Measurements from ENCODE around the gene MYL11. TPM values are rescaled to one million over a fixed set of nuclear protein-coding genes. Genes with fewer than 3 reads are reported as not detected.

Gene MYL11
- total and polyA plus RNA-seq, 4 donors, result 0.44 to 3.9 TPM; not detected in 2

GRCh38 chr16:30355144-30355953 lies 19.3 kb upstream of the MYL11 start, which contains the start of gene CD2BP2:
Gene CD2BP2, minus strand, starts transcription at chr16:30355308. Its CDS starts 627 bp downstream, at chr16:30354681.
- H3K4me3 ChIP-seq, result peak within 1 kb of the TSS; percentile 79
- ATAC-seq (ENCODE audit: insufficient read depth, low FRiP score) (peak; percentile 90), DNase-seq (peak; percentile 98 to 100 (median 100))
- TF ChIP-seq CTCF (IDR thresholded peaks at IDR 0.05; ENCODE audit: control extremely low read depth, extremely low read depth), result no peak
- peak within 1 kb of the TSS; percentile 83 to 90 for H3K9ac ChIP-seq (ENCODE audit: insufficient read depth in 1 of 2, low read length in 2 of 2)
- peaks cover 5 to 30% (median 8%) of the 10 kb centered on the region in 5 donors for H3K4me1 ChIP-seq (ENCODE audit: control insufficient read depth in 5 of 5, insufficient read depth in 5 of 5, low read length in 5 of 5)
- WGBS, 2 donors, result 0% methylated on average over 45 of the region's 45 CpGs
- H3K36me3 ChIP-seq (ENCODE audit: control insufficient read depth in 4 of 4, insufficient read depth in 4 of 4, low read length in 4 of 4), result peaks cover 0 to 55% (median 18%) of the 10 kb centered on the region in 4 donors
- H3K27me3 ChIP-seq (ENCODE audit: control insufficient read depth in 3 of 3, insufficient read depth in 3 of 3, low read length in 2 of 3), result no peaks in the 10 kb centered on the region
- peak within 1 kb of the TSS; percentile 94 to 97 for H3K27ac ChIP-seq (ENCODE audit: low read depth in 1 of 2, low read length in 1 of 2)
- H3K9me3 ChIP-seq (ENCODE audit: control insufficient read depth in 4 of 4, insufficient read depth in 3 of 4, low read length in 3 of 4), result no peaks in the 10 kb centered on the region

- Histone ChIP-seq H3K4me3 (peak overlapping the region; percentile 68), H3K4me1 (ENCODE audit: control insufficient read depth in 5 of 5, insufficient read depth in 5 of 5, low read length in 5 of 5) (peaks cover 5 to 30% (median 8%) of the 10 kb centered on the region in 5 donors), H3K9ac (ENCODE audit: insufficient read depth in 1 of 2, low read length in 2 of 2) (peak overlapping the region; percentile 83 to 90), H3K36me3 (ENCODE audit: control insufficient read depth in 4 of 4, insufficient read depth in 4 of 4, low read length in 4 of 4) (peaks cover 0 to 51% (median 18%) of the 10 kb centered on the region in 4 donors), H3K27ac (ENCODE audit: low read depth in 1 of 2, low read length in 1 of 2) (peak overlapping the region; percentile 84 to 97), H3K27me3 (ENCODE audit: control insufficient read depth in 3 of 3, insufficient read depth in 3 of 3, low read length in 2 of 3) (no peaks in the 10 kb centered on the region), H3K9me3 (ENCODE audit: control insufficient read depth in 4 of 4, insufficient read depth in 3 of 4, low read length in 3 of 4) (no peaks in the 10 kb centered on the region)
- no peak for TF ChIP-seq CTCF (IDR thresholded peaks at IDR 0.05; ENCODE audit: control extremely low read depth, extremely low read depth)
- DNase-seq, result no peak
- WGBS, 2 donors, result 46 to 52% methylated on average over 7 of the region's 7 CpGs
- no peak for ATAC-seq (ENCODE audit: insufficient read depth, low FRiP score)
Measured at GRCh38 chr16:30355954-30356308, 18.7 kb upstream of the MYL11 start.

- 73 to 78% methylated on average over 12 of the region's 12 CpGs for WGBS, 2 donors
- peaks cover 5 to 30% (median 8%) of the 10 kb centered on the region in 5 donors for H3K4me1 ChIP-seq (ENCODE audit: control insufficient read depth in 5 of 5, insufficient read depth in 5 of 5, low read length in 5 of 5)
- H3K4me3 ChIP-seq, result no peak overlapping the region
- H3K9ac ChIP-seq (ENCODE audit: insufficient read depth in 1 of 2, low read length in 2 of 2), result no peak overlapping the region
- no peak for DNase-seq
- H3K9me3 ChIP-seq (ENCODE audit: control insufficient read depth in 4 of 4, insufficient read depth in 3 of 4, low read length in 3 of 4), result no peaks in the 10 kb centered on the region
- no peak for ATAC-seq (ENCODE audit: insufficient read depth, low FRiP score)
- peak overlapping the region in 1 of 2 donors; percentile 97 for H3K27ac ChIP-seq (ENCODE audit: low read depth in 1 of 2, low read length in 1 of 2)
- no peaks in the 10 kb centered on the region for H3K27me3 ChIP-seq (ENCODE audit: control insufficient read depth in 3 of 3, insufficient read depth in 3 of 3, low read length in 2 of 3)
- H3K36me3 ChIP-seq (ENCODE audit: control insufficient read depth in 4 of 4, insufficient read depth in 4 of 4, low read length in 4 of 4), result peaks cover 0 to 49% (median 17%) of the 10 kb centered on the region in 4 donors
- TF ChIP-seq CTCF (IDR thresholded peaks at IDR 0.05; ENCODE audit: control extremely low read depth, extremely low read depth), result no peak
Measured at GRCh38 chr16:30356401-30357084, 18.1 kb upstream of the MYL11 start.
